HG02798 (cell line): ENCODE results near the gene LMCD1.
"Not testable (repeated sequence)": the region's sequence is repeated elsewhere in the genome, so short reads cannot be mapped to it uniquely, and the experiment has no call there.

Source experiments
- ATAC-seq: cut with Tn5 transposase; IDR thresholded peaks from one replicate; pipeline ENCODE4 v1.9.1; 2021; ENCODE audit warnings: mild to moderate bottlenecking; ENCODE audit not compliant: unreplicated experiment, poor library complexity

Gene LMCD1

GRCh38 chr3:8579096-8579495, 77.5 kb downstream of the LMCD1 start:
- ATAC-seq = peak; percentile 99

- ATAC-seq = no peak
Observed at GRCh38 chr3:8579943-8580342, 78.3 kb downstream of the LMCD1 start.

- ATAC-seq = not testable (repeated sequence)
Observed at GRCh38 chr3:8580434-8580833, 78.8 kb downstream of the LMCD1 start.

GRCh38 chr3:8581373-8581772, 79.8 kb downstream of the LMCD1 start:
- ATAC-seq = no peak

GRCh38 chr3:8581806-8582445, 80.3 kb downstream of the LMCD1 start:
- ATAC-seq = no peak

GRCh38 chr3:8584661-8585060, 83.0 kb downstream of the LMCD1 start:
- ATAC-seq = no peak

- ATAC-seq = no peak
Observed at GRCh38 chr3:8589880-8590556, 88.4 kb downstream of the LMCD1 start.

GRCh38 chr3:8593021-8593827, 91.6 kb downstream of the LMCD1 start:
- ATAC-seq = no peak

- ATAC-seq = no peak
Observed at GRCh38 chr3:8595252-8595651, 93.6 kb downstream of the LMCD1 start.

GRCh38 chr3:8595695-8596115, 94.1 kb downstream of the LMCD1 start:
- ATAC-seq = no peak

- ATAC-seq = no peak
Observed at GRCh38 chr3:8596321-8597218, 94.9 kb downstream of the LMCD1 start.

GRCh38 chr3:8597219-8597853, 95.7 kb downstream of the LMCD1 start:
- no peak for ATAC-seq

- ATAC-seq = no peak
Observed at GRCh38 chr3:8599146-8599545, 97.5 kb downstream of the LMCD1 start.

- ATAC-seq = no peak
Observed at GRCh38 chr3:8600457-8600856, 98.8 kb downstream of the LMCD1 start.

GRCh38 chr3:8603115-8603710, 101.6 kb downstream of the LMCD1 start:
- no peak for ATAC-seq

- no peak for ATAC-seq
Observed at GRCh38 chr3:8604006-8604405, 102.4 kb downstream of the LMCD1 start.

GRCh38 chr3:8604988-8605387, 103.4 kb downstream of the LMCD1 start:
- ATAC-seq = no peak

- no peak for ATAC-seq
Observed at GRCh38 chr3:8606701-8607231, 105.1 kb downstream of the LMCD1 start.
